Measurements from ENCODE around the gene RFFL.

RFFL gene

DNA sequence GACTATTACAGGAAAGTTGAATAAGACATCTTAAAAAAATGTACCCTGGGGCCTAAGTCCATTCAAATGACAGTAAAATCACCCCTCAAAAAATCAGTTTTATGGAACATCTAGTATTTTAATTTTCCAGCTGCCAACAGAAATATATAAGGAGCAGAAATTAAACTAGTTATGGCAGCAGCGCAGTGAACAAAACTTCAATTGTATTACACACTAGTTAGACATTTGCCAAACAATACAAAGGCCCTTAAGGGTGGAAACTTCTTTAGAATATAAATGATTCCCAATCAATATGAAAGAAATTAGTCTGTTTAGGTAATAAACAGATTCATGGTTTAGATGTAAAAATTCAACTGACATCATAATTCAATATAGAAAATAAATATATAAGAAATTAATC is 18.1 kb upstream of the RFFL start:
- DNase-seq (ENCODE audit: low read depth, low spot score) = no peak

DNA sequence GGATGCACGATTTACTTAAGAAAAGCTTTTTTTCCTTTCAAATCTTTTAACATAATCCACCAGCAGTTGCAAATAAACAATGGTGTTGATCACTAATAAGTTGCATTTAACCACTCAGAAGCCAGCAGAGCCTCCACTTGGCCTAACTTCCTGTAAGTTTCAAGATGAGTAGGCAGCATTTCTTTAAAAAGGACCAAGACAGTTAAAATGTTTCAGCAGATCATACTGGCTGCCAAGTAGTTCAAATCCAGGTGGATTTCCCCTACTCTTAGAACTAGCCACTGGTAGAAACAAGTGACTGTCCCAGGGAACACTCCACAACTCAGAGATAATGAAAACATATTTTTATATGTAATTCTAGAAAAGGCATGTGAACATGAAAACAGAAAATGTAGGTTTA is 17.0 kb upstream of the RFFL start:
- no peak for DNase-seq (ENCODE audit: low read depth, low spot score)

DNA sequence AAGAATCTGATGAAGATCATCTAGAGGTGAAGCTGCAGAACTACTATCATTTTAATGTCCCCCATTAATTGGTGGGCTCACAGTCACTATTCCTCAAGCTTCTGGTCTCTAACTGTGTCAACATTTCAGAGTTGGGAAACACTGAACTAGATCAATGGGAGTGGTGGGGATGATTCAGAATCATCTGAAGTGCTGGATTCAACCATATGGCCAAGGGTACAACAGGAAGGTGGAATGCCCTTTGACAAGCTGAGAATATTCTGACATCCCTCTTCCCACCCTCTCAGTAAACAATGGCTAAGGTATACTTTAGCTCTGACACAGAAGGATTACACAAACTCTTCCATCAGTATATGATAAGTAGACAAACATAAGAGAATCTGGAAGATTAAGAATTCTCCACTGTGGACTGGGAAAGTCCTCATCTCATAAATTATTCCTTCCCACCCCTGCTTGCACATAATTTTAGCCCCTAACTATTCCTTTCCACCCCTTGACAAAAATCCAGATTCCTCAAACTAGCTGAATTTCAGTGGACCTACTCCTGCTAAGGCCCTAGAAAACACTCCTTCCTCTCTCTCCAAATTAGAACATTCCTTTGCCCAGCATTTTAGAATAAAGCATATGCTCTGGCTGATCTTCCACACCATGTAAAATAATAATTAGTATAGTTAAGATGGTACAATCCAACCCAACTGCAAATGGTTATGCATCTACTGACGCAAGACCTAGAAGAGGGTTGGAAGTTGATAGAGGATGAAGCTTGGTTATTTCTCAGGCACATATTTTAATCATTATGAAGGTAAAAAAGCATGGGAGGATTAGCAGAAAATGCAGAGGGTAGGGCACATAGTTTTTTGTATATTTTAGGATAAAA is 16.3 kb upstream of the RFFL start:
- no peak for DNase-seq (ENCODE audit: low read depth, low spot score)

DNA sequence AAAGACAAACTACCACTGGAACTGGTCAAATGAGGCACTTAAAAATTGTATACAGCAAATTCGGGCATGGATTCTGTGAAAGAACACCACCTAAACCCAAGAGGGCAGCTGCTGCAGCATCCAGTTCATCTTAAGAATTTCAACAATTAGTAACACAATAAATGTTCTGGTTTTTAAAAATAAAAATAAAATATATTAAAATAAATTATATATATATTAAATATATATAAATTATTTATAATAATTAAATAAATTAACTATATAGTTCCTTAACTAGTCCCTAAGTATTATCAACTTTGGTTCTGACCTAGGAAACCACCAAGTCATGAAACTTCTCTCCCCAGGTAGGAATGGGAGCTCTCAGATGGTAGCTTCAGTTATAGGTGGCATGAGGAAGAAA is 13.4 kb upstream of the RFFL start:
- no peak for DNase-seq (ENCODE audit: low read depth, low spot score)

DNA sequence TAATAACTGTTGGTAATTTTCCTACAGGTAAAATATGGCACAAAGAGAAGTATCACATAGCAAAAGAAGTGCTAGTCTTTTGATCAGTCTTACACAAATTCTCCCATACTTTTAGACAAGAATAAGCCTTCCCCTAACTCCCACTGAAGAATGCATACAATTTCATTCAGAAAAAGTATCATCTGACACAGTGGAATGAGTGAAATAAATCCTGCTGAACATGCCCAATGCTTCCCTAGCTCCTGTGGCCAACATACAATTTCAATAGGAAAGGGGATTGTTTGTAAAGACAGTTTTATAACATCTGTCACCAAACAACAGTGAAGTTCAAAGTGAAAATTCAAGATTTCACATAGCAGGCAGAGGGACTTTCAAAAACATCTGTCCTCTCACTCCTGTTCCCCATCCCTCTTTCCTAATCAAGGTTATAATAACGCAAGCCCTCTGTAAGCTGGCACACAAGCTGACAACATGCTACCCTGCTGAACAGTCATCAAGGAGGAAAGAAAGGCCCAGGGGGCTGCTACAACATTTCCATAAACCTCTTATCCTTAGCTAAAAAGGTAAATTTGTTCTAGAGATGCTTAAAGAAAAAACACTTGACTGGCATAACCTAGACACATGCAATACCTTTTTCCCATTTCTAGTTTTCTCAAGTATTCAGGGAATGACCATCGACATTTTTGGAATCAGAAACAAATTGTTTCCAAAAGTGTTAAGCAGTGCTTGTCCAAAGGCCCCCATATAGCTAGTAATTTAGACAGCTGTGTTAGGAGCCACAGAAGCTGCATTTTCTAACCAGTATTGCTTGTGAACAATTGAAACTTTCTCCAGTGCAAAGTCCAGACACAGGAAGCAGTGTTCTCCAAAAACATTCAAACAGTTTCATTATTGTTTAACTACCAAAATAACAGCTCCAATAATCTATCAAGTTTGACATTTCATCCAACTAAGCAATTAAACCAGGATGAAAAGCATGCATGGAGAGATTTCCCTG is 11.5 kb upstream of the RFFL start:
- DNase-seq (ENCODE audit: low read depth, low spot score) = no peak

DNA sequence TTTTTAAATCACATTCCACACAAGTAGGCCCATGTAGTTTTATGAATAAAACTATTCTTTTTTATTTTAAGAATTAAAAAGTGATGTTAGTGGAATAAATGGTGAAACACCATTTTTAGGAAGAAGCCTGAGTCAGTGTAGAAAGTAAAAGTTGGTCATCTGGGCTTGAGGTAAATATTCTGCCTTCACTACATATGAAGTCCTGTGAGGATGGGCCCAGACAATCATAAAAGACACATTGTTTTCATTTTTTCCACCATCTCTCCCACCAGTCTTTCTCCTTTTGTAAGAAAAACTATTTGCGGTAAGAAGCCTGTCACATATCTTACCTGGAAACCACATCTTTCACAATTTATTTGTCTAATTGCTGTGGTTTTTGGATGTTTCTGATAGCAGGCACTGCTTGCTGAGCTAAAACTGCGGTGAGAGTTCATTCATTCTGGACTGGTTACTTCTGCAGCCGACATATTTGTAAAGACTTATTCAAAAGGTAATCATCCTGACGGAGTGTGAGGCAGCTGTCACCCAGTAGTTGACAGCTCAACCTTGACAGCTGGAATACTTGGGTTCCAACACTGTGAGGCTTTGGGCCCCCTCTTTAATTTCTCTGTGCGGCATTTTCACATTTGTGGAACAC is 10.6 kb upstream of the RFFL start:
- DNase-seq (ENCODE audit: low read depth, low spot score) = no peak

DNA sequence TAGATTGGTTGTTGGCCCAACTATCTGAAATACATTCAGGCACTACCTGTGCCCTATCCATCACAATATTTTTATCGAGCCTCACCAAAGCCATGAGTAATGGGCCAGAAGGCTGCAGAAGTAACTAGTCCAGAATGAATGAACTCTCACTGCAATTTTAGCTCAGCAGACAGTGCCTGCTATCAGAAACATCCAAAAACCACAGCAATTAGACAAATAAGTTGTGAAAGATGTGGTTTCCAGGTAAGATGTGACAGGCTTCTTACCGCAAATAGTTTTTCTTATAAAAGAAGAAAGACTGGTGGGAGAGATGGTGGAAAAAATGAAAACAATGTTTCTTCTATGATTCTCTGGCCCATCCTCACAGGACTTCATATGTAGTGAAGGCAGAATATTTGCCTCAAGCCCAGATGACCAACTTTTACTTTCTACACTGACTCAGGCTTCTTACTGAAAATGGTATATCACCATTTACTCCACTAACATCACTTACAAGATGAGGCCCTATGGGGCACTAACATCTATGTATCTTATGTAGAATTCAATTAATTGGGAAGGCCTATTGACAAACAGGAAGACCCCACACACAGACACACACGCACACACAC is 9.8 kb upstream of the RFFL start:
- no peak for DNase-seq (ENCODE audit: low read depth, low spot score)

DNA sequence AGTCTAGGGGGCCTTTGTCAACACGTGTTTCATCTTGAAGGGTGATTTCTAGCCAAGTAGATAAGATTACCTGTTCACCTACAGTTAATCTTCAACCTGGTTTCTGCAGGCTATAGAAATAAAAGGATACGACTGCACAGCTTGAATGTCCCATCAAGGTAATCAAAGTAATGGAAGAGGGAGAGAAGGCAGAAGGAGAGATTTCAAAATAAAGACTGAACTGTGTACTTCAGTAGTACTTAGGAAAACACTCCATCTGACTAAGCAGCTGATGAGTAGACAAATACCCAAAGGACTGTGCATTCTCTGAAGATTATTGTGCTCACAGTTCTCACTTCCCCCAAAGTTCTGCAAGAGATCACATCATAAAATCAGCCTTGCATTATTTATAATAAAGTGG is 5.8 kb upstream of the RFFL start:
- DNase-seq (ENCODE audit: low read depth, low spot score) = no peak

DNA sequence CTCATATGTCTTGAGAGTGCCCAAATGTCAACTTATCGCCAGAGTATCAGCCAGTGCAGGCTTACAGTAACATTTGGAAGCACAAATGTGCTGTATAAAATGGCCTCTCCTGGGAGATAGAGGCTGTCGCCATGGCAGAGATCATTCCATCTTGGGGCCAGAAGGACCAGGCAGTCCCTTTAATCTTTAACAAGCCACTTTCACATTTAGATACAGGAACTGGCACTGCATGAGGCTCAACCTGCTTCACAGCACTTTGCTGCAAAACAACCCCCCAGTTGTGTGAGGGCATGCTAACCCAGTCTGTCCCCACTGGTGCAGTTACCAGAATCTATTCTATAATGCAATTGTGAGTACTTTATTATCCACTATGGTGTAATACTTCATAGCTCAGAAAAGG is 4.7 kb upstream of the RFFL start:
- DNase-seq (ENCODE audit: low read depth, low spot score) = no peak

DNA sequence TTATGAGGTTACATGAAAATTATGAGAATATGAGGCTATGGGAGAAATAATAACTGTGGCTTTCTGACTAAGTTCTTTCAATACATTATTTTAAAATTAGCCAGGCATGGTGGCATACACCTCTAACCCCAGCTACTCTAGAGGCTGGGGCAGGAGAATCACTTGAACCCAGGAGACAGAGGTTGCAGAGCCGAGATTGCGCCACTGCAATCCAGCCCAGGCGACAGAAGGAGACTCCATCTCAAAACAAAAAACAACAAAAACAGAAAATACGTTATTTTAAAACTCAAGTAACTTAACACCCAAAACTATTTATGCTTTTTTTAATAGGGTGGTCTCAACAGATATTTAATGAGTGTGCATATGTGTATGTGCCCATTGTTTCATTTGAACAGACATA is 2.4 kb upstream of the RFFL start:
- no peak for DNase-seq (ENCODE audit: low read depth, low spot score)

DNA sequence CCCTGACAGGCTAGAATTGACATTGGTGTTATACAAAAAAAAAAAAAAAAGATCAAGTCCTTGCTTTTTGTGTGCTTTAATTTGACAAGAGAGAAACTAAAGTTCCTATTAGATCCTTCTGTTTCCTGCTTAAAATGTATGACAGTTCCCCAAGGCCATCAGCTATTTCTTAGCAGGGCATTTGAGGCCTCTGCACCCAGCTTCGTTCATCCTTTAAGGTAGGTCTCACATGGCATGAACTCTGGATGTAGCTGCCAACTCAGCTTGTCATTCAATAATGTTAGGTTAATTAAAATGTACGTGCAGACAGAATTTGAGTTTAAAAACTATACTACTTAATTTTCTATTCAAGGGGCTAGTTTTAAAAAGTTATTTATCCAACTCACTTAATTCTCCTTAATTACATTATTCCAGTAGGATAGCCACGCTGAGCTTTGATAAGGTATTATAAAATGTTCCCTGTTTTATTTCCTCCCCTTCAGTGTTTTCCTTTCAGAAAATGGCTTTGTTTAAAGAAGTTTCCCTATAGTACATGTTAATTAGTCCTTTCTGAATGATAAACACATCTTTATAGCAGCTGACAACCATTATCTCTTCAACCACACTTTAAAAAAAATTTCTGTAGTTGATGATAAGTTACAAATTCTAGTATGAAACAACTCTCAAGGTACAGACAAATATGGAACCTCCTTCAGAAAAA is 1.2 kb upstream of the RFFL start:
- DNase-seq (ENCODE audit: low read depth, low spot score) = no peak

DNA sequence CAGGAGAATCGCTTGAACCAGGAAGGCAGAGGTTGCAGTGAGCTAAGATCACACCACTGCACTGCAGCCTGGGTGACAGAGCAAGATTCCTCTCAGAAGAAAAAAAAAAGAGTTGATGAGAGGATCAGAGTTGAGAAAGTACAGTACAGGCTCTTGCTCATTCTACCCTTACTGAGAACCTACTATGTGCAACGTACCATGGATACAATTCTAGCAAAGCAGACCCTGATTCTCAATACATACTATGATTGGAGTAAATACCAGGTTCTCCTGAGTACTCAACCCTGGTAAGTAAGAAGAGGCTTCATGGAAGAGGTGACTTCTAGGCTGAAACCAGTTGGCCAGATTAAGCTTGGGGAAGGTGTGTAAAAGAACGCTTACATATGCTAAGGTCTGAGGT is 1.2 kb downstream of the RFFL start:
- DNase-seq (ENCODE audit: low read depth, low spot score) = no peak

DNA sequence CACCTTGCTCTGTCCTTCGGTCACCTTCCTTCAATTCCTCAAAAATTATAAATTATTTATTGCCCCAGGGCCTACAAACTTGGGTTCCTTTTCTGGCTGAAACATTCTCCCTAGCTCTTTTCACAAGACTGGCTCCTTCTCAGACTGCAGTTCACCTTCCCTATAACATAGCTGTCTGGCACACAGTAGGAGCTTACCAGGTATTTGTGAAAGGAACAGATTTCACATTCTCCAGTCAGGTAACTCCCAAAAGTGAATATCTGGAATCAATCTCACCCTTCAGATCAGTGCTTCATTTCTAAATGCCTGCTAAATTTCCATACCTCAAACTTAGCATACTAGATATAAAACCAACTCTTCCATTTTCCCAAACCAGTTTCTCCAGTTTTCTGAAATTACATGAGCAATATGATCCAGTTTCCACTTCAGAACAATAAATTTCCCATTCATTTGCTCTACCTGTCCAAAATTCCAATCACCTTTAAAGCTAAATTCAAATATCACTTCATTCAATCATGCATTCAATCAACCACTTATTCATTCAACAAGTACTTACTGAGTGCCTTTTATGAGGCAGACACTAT is 6.1 kb downstream of the RFFL start:
- no peak for DNase-seq (ENCODE audit: low read depth, low spot score)

DNA sequence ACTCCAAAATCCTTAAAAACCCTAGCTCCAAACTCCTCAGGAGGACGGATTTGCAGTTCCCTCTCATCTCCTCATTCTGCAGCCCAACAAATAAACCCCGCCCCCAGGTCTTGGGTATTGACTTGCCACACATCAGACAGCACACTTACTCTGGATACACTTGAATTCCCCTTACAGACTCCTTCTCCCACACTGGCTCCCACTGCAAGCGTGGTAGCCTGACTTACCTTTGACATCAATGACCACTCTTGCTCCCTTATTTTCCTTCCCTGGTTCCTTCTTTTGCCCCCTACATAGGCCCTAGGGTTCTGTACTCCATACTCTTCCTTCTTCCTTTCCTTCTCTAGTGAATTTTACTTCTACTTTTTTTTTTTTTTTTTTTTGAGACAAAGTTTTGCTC is 7.5 kb downstream of the RFFL start:
- no peak for DNase-seq (ENCODE audit: low read depth, low spot score)

DNA sequence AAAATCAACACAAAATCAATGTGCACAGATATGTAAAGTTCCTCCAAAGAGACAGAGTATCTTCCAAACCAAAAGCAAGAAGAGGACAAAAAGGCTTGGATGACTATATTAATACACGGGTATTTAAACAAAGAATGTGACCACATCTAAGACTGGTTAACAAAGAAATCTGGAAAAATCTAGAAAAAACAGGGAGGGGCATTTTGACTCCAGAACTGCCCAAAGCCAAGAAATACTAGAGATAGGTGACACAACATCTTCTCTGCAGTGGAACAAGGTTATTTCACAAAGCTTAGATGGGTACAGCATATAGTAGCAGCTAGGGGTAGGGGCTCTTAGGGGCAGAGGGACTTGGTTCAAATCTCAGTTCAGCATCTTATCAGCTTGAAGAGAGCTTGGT is 10.3 kb downstream of the RFFL start:
- DNase-seq (ENCODE audit: low read depth, low spot score) = no peak

DNA sequence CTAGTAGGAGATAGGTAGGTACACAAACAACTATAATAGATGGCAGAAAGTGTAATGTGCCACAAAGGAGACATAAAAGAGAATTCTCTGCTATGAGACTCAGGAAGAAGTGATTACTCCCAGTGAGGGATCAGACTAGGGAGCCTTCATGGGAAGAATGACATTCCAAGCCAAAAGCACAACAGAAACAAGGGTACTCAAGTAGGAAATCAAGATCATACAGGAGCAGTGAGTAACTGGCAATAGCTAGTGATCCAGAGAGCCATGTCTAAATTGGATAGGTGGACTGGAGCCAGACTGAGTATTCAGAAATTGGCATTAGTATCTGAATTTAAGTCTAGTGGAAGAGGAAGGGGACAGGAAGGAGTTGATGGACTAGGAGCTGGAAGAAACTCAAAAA is 10.7 kb downstream of the RFFL start:
- no peak for DNase-seq (ENCODE audit: low read depth, low spot score)

DNA sequence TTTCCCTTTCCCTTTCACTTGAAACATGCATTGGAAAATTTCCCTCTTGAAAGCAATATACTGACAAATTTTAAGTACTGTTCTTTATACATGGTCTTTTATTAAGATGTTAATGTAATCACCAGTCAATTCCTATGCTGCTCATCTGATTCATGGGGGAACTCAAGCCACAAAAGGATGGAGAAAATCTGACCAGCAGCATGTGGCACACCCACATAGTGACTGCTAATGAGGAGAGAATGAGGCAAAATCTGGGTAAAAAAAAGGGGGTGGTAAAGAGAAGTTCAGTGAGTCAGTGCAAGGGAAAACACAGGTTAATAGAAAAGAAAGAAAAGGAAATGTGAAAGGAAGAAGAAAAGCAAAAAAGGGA is 11.3 kb downstream of the RFFL start:
- DNase-seq (ENCODE audit: low read depth, low spot score) = no peak

DNA sequence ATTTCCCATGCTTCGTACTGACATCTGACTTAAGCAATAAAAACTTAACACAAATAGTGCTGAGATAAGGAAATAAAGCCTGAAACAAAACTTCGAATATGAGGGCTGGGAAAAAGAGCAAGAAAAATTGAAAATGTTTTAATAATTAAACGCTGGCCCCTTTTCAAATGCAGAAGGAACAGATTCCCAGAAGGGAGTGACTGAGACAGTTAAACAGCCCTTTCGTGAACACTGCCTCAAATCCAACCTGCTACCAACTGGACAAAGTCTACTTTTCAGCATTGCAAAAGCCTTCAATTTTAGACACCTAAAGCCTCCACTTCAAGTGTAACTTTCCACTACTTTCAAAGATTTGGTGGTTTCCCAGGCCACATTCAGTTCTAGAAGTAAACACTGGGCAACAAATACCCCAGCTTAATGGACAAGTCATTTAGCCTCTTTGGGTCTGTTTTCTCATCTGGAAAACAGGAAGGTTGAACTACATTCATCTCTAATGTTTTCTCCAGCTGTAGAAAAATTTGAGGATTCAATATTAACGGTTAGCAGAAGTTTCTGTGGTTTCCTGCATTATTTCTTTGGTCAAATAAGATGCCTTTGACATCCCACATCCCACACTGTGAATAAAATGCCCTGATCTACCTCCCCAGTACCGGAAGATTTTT is 11.8 kb downstream of the RFFL start:
- DNase-seq (ENCODE audit: low read depth, low spot score) = no peak

DNA sequence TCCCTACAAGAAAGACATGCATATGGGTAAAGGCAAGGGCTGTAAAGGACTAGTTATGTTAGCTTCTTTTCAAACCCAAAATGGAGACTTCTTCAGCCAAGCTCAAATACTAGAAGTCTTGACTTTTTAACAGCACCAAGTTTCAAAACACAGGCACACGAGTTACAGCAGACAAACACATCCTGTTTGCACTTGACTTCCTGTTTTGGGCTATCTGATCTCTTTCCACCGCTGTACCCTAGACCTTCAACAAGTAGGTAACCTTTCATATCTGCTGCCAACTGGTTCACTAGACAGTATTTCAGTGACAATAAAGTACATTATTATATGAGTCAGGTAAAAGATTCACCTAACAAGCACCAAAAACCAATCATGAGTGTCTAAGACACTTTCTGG is 12.3 kb downstream of the RFFL start:
- DNase-seq (ENCODE audit: low read depth, low spot score) = no peak

DNA sequence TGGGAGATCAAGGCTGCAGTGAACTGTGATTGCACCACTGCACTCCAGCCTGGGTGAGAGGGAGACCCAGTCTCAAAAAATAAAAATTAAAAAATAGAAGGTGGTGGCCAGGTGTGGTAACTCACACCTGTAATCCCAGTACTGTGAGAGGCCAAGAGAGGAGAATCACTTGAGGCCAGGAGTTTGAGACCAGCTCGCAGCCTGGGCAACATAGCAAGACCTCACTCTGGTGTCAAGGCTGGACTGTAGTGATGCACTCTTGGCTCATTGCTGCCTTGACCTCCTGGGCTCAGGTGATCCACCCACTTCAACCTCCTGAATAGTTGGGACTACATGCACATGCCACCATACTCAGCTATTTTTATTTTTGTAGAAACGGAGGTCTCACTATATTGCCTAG is 13.3 kb downstream of the RFFL start:
- no peak for DNase-seq (ENCODE audit: low read depth, low spot score)

Data from activated CD4-positive, CD25-positive, alpha-beta regulatory T cell treated with anti-CD3 and anti-CD28 coated beads, Interleukin-2, amount 50 U/mL, for 16 hours (primary cell).